ENCODE data around the gene JADE2.

Gene JADE2

DNA sequence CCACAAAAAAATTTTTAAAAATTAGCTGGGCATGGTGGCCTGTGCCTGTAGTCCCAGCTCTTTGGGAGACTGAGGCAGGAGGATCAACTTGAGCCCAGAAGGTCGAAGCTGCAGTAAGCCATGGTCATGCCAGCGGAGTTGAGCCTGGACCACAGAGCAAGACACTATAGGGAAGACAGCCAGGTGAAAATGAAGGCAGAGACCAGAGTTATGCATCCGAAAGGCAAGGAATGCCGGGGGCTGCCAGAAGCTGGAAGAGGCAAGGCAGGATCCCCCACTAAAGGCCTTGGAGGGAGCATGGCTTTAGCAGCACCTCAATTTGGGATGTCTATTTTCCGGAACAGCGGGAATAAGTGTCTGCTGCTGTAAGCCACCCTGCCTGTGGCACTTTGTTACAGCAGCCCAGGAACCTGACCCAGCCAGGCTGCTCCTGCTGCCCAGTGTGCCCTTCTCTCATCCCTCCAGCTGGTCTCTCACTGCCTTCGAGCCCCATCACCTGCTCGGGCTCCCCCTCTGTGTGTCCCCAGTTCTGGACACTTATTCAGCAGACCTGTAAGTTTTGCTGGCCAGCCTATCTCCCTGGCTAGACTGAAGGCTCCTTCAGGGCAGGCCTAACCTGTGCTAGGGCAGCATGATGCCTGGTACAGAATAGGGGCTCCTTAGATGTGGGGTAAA lies 16.8 kb upstream of the JADE2 start:
- TF ChIP-seq EP300 (IDR thresholded peaks at IDR 0.05; ENCODE audit: borderline replicate concordance) (no peak), TEAD4 (IDR thresholded peaks at IDR 0.05) (no peak), TAF1 (IDR thresholded peaks at IDR 0.05; ENCODE audit: low read depth) (no peak), CREB1 (IDR thresholded peaks at IDR 0.05; ENCODE audit: low read depth) (no peak), NFIC (IDR thresholded peaks at IDR 0.05) (no peak), CEBPB (IDR thresholded peaks at IDR 0.05) (no peak), EGR1 (IDR thresholded peaks at IDR 0.05) (no peak), ZBTB7A (IDR thresholded peaks at IDR 0.05; ENCODE audit: low read depth) (no peak), YY1 (IDR thresholded peaks at IDR 0.05; ENCODE audit: low read depth) (no peak), TCF12 (IDR thresholded peaks at IDR 0.05; ENCODE audit: low read depth) (no peak), FOXM1 (IDR thresholded peaks at IDR 0.05; ENCODE audit: borderline replicate concordance, low read depth) (no peak)
- TF ChIP-seq, protein P1, sequence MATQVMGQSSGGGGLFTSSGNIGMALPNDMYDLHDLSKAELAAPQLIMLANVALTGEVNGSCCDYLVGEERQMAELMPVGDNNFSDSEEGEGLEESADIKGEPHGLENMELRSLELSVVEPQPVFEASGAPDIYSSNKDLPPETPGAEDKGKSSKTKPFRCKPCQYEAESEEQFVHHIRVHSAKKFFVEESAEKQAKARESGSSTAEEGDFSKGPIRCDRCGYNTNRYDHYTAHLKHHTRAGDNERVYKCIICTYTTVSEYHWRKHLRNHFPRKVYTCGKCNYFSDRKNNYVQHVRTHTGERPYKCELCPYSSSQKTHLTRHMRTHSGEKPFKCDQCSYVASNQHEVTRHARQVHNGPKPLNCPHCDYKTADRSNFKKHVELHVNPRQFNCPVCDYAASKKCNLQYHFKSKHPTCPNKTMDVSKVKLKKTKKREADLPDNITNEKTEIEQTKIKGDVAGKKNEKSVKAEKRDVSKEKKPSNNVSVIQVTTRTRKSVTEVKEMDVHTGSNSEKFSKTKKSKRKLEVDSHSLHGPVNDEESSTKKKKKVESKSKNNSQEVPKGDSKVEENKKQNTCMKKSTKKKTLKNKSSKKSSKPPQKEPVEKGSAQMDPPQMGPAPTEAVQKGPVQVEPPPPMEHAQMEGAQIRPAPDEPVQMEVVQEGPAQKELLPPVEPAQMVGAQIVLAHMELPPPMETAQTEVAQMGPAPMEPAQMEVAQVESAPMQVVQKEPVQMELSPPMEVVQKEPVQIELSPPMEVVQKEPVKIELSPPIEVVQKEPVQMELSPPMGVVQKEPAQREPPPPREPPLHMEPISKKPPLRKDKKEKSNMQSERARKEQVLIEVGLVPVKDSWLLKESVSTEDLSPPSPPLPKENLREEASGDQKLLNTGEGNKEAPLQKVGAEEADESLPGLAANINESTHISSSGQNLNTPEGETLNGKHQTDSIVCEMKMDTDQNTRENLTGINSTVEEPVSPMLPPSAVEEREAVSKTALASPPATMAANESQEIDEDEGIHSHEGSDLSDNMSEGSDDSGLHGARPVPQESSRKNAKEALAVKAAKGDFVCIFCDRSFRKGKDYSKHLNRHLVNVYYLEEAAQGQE (IDR thresholded peaks at IDR 0.05; ENCODE audit: low read depth) = no peak
- TF ChIP-seq, protein P2, sequence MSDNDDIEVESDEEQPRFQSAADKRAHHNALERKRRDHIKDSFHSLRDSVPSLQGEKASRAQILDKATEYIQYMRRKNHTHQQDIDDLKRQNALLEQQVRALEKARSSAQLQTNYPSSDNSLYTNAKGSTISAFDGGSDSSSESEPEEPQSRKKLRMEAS (IDR thresholded peaks at IDR 0.05) = no peak

DNA sequence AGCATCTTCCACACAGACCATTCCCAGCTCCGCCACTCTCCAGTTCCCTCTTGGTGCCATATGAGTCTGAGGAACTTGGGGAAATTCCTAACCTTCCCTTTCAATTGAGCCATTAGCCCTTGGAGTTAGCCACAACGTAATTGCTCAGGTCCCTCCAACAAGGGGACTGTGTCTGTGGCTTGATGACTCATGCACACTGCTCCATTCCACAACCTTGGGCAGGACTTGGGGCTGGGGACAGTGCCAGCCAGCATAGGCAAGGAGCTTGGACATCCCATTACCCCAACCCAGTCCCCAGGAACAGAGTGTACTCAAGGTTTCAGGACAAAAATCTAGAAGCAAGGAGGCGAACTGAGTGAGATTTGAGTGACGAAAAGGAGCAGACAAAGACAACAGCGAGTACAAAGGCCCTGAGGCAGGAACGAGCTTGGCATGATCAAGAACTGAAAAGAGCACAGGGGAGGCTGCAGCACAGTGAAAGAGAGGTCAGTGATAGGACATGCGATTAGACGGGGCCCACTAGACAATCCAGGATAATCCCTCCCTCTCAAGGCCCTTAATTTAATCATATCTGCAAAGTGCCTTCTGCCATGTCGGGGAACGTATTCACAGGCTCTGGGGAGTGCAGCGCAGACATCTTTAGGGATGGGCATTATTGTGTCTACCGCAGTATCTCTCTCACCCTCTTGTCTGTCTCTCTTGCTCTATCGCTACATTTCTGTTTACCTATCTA lies 16.0 kb upstream of the JADE2 start:
- TF ChIP-seq, protein P1 (IDR thresholded peaks at IDR 0.05; ENCODE audit: low read depth) = 0 out of 2 replicates have a peak, but pooled peaks have one; percentile 21
- no peak for TF ChIP-seq EGR1 (IDR thresholded peaks at IDR 0.05)
- TF ChIP-seq EP300 (IDR thresholded peaks at IDR 0.05; ENCODE audit: borderline replicate concordance) = no peak
- TF ChIP-seq RAD21 (IDR thresholded peaks at IDR 0.05; ENCODE audit: low read depth) = no peak; the same call in 1 of the 2 replicates
- peak; percentile 37; the same call in 1 of the 2 replicates for TF ChIP-seq NFIC (IDR thresholded peaks at IDR 0.05)
- 0 out of 2 replicates have a peak, but pooled peaks have one; percentile 36 for TF ChIP-seq TCF12 (IDR thresholded peaks at IDR 0.05; ENCODE audit: low read depth)
- TF ChIP-seq, protein P3, sequence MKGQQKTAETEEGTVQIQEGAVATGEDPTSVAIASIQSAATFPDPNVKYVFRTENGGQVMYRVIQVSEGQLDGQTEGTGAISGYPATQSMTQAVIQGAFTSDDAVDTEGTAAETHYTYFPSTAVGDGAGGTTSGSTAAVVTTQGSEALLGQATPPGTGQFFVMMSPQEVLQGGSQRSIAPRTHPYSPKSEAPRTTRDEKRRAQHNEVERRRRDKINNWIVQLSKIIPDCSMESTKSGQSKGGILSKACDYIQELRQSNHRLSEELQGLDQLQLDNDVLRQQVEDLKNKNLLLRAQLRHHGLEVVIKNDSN (IDR thresholded peaks at IDR 0.05) = no peak
- no peak for TF ChIP-seq CREB1 (IDR thresholded peaks at IDR 0.05; ENCODE audit: low read depth)

DNA sequence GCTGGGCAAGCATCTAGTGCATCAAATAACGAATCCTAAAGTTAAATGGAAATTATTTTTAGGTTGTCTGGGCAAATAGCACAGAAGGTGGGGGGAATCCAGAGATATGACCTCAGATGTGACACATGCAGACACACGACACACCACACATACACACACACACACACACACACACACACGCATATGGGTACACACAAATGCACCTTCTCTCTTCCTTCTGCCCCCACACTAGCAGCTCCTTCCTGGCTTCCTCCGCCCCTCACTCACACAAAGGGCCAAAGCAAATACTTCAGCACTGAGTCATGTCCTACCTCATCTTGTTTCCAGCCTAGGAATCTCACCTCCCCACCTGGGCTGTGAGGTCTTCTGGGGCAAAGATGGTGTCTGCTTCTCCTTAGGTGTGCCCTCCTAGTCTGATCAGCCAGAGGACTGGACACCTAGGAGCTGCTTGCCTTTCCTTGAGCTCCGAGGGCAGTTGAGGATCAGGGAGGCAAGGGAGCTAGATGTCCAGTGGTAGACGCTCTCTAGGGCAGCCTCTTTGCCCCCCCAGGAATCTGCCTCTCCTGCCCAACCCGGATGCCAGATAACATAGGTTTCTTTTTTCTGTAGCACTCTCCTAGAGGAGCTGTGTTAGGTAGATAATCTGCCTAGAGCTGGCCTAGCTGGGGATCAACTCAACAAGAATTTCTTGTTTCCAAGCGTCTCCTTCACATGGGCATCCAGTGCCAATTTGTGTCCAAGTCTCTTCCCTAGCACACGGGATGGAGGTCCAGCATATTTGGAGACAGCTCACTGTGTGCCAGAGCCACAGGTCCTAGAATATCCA lies 14.3 kb upstream of the JADE2 start:
- TF ChIP-seq, protein P2 (IDR thresholded peaks at IDR 0.05) = no peak
- TF ChIP-seq NFIC (IDR thresholded peaks at IDR 0.05) (no peak), EGR1 (IDR thresholded peaks at IDR 0.05) (no peak), TEAD4 (IDR thresholded peaks at IDR 0.05) (peak; percentile 91), CREB1 (IDR thresholded peaks at IDR 0.05; ENCODE audit: low read depth) (no peak), TCF12 (IDR thresholded peaks at IDR 0.05; ENCODE audit: low read depth) (0 out of 2 replicates have a peak, but pooled peaks have one; percentile 46), EP300 (IDR thresholded peaks at IDR 0.05; ENCODE audit: borderline replicate concordance) (peak; percentile 55; the same call in 1 of the 2 replicates), YY1 (IDR thresholded peaks at IDR 0.05; ENCODE audit: low read depth) (peak; percentile 74; the same call in 1 of the 2 replicates)
- TF ChIP-seq, protein P1 (IDR thresholded peaks at IDR 0.05; ENCODE audit: low read depth) = no peak

Data from Ishikawa (cell line).